ENCODE data around the gene ZBTB12. TPM values are rescaled to one million over a fixed set of nuclear protein-coding genes. Genes with fewer than 3 reads are reported as not detected.
A peak's percentile ranks its signal among the peaks of the same experiment; 100 is the strongest.

The ZBTB12 gene
- total and polyA plus RNA-seq, 2 of the 8 experiments (the other 6 are each of a cell fraction or from before 2014, with no cell fraction given): 20.7 to 40.8 TPM

DNA sequence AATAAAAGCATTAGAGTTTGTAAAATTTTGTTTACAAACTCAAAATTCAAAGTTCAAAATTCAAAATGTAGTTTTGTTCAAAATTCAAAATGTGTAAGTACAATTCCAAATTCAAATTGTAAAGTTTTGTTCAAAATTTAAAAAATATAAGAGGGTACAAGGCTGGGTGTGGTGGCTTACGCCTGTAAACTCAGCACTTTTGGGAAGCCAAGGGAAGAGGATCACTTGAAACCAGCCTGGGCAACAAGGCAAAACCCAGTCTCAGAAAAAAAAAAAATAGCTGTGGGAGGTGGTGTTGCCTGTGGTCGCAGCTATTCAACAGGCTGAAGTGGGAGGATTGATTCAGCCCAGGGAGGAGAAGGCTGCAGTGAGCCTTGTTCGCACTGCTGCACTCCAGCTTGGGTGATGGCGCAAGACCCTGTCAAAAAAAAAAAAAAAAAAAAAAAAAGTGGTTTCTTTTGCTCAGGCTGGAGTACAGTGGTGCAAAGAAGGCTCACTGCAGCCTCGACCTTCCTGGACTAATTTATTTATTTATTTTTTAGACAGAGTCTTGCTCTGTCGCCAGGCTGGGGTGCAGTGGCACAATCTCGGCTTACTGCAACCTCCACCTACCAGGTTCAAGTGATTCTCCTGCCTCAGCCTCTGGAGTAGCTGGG, 5.4 kb upstream of the ZBTB12 start:
- Histone ChIP-seq H3K36me3 (ENCODE audit: control insufficient read depth in 2 of 4, insufficient read depth in 4 of 4, low read length in 3 of 4) (no peaks in the 10 kb centered on the region), H3K23me2 (ENCODE audit: low read depth, low read length) (peaks cover 3% of the 10 kb centered on the region; the same call in 1 of the 2 replicates), H2BK15ac (ENCODE audit: low read length) (no peak overlapping the region), H3K79me2 (ENCODE audit: control insufficient read depth in 1 of 2, insufficient read depth in 2 of 2, low read length in 2 of 2) (no peaks in the 10 kb centered on the region), H3K27me3 (replicated peaks in 1 of 4; ENCODE audit: control insufficient read depth in 3 of 4, extremely low read depth in 1 of 4, insufficient read depth in 3 of 4, low read length in 3 of 4) (no peaks in the 10 kb centered on the region), H2AFZ (ENCODE audit: low read length) (no peak overlapping the region), H2BK12ac (ENCODE audit: low read depth, low read length) (no peak overlapping the region), H2AK5ac (ENCODE audit: low read depth, low read length) (no peak overlapping the region), H3K79me1 (ENCODE audit: low read depth, low read length) (no peaks in the 10 kb centered on the region), H3K9me3 (ENCODE audit: insufficient read depth in 2 of 2, low read depth in 1 of 2, low read length in 1 of 2) (no peaks in the 10 kb centered on the region), H3K23ac (ENCODE audit: insufficient read length) (no peak overlapping the region), H2BK120ac (replicated peaks; ENCODE audit: low read depth, low read length) (no peak overlapping the region), H3K9ac (replicated peaks in 1 of 4; ENCODE audit: extremely low read depth in 1 of 4, low read depth in 3 of 4, low read length in 3 of 4) (no peak overlapping the region), H3K4me3 (ENCODE audit: extremely low read depth in 1 of 4, insufficient read depth in 2 of 4, low read depth in 3 of 4, low read length in 4 of 4) (no peak overlapping the region), H3K27ac (ENCODE audit: low read depth, low read length) (no peak overlapping the region), H3K4me1 (replicated peaks in 1 of 4; ENCODE audit: control insufficient read depth in 3 of 4, insufficient read depth in 4 of 4, low read length in 3 of 4) (peaks cover 0 to 10% (median 5%) of the 10 kb centered on the region in 4 experiments; a peak in 5 of 7 replicates), H3K14ac (ENCODE audit: insufficient read length) (no peak overlapping the region), H3K4ac (replicated peaks; ENCODE audit: insufficient read length, low read depth, low read length) (no peak overlapping the region), H4K5ac (ENCODE audit: insufficient read length, low read depth, low read length) (no peak overlapping the region), H3K4me2 (ENCODE audit: insufficient read depth in 1 of 2, low read depth in 2 of 2, low read length in 2 of 2) (no peak overlapping the region; a peak in 1 of 4 replicates), H4K8ac (ENCODE audit: extremely low read depth, insufficient read depth, low read length) (no peak overlapping the region), H2BK20ac (ENCODE audit: low read length) (no peak overlapping the region), H3K56ac (replicated peaks; ENCODE audit: insufficient read length, low read depth, low read length) (no peak overlapping the region), H4K20me1 (replicated peaks in 1 of 2; ENCODE audit: control insufficient read depth in 1 of 2, insufficient read depth in 2 of 2, low read length in 2 of 2) (no peaks in the 10 kb centered on the region), H3K18ac (ENCODE audit: extremely low read depth, low read length) (no peak overlapping the region), H4K91ac (replicated peaks; ENCODE audit: insufficient read length, low read length) (no peak overlapping the region), H2BK5ac (ENCODE audit: low read depth, low read length) (no peak overlapping the region)
- TF ChIP-seq ZNF274 (IDR thresholded peaks at IDR 0.05; ENCODE audit: borderline replicate concordance, extremely low read depth, low read length) (no peak), TAF7 (optimal IDR thresholded peaks at IDR 0.05; ENCODE audit: borderline replicate concordance, low read depth, low read length) (no peak), CEBPB (IDR thresholded peaks at IDR 0.05; ENCODE audit: low read depth, low read length) (peak; percentile 84), USF2 (IDR thresholded peaks at IDR 0.05; ENCODE audit: low read length) (no peak)
- FAIRE-seq (no peak), DNase-seq (ENCODE audit: low read depth in 1 of 2, low spot score in 2 of 2) (no peak)
- ChIA-PET POLR2A (ENCODE audit: partially characterized antibody) (interaction anchor here (0.6 to 2.8 kb wide), 9 partner anchors 9 to 349 kb away, joined by 3 to 10 read pairs (median 4); partner anchors contain the start of gene EHMT2), CTCF (ENCODE audit: partially characterized antibody) (interaction anchor here (0.6 to 1.4 kb wide), 6 partner anchors 9 to 313 kb away, joined by 3 to 5 read pairs (median 4); no protein-coding TSS in a partner anchor)
- WGBS, 2 experiments (ENCODE audit: extremely low coverage in 1 of 2, insufficient coverage in 1 of 2, insufficient read length in 1 of 2, insufficient replicate concordance in 2 of 2, low coverage in 1 of 2, low lambda C conversion rate in 2 of 2, missing lambda C conversion rate in 1 of 2): 86% methylated on average over 7 of the region's 7 CpGs; no CpG with 5 or more reads in 1 of the 2 experiments
